ENCODE data around the gene RUBCNL.

The RUBCNL gene

DNA sequence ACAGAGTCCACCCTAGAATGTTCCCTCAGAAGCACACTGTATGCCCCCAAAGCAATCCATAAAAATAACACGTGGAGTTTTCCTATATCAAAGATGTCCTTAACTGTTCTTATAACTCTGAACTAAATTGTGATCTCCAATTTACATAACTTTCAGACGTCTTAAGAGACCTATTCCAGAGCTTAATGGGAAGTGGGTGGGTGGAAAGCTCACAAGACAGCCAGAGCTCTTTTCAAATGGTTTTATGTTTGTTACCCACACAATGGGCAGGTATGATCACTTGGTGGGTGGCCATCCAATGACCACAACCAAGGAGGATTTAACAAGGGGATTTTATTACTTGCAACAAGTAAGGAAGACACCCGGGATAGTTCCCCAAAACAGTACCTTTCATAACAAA is 93.6 kb downstream of the RUBCNL start:
- DNase-seq (ENCODE audit: low read depth), result no peak
- TF ChIP-seq MYC (IDR thresholded peaks at IDR 0.05; ENCODE audit: low read depth, low read length) (no peak), CTCF (IDR thresholded peaks at IDR 0.05; ENCODE audit: low read depth, low read length) (no peak), MAX (IDR thresholded peaks at IDR 0.05; ENCODE audit: low read depth, low read length) (no peak), POLR2A (IDR thresholded peaks at IDR 0.05; ENCODE audit: extremely low read depth, insufficient read length) (no peak)
- no peak overlapping the region for H3K4me3 ChIP-seq (ENCODE audit: low read depth, low read length)
